Hepatocyte (in vitro differentiated cells): Measurements from ENCODE around the gene ABCA2.

Experiments used
- CTCF ChIP-seq: fragments of 200-600 bp; sonication (generic); IDR thresholded peaks from 2 replicates; pipeline ENCODE4 v1.5.1; 2016; ENCODE audit warnings: antibody characterized with exemption, mild to moderate bottlenecking; ENCODE audit not compliant: poor library complexity
- EZH2 ChIP-seq: fragments of 200-600 bp; sonication (generic); IDR thresholded peaks from 2 replicates; pipeline ENCODE4 v1.6.1; 2016; ENCODE audit warnings: antibody characterized with exemption, mild to moderate bottlenecking, borderline replicate concordance
- EZH2phosphoT487 ChIP-seq: fragments of 200-600 bp; sonication (generic); IDR thresholded peaks from one replicate; pipeline ENCODE4 v1.6.1; 2018; ENCODE audit warnings: antibody characterized with exemption, mild to moderate bottlenecking, low read depth, moderate library complexity; ENCODE audit not compliant: unreplicated experiment, severe bottlenecking

- TF ChIP-seq CTCF (no peak), EZH2 (no peak), EZH2phosphoT487 (no peak)
Measured at GRCh38 chr9:136981588-136982231, 46.3 kb downstream of the ABCA2 start.
